A673 (cell line): ENCODE measurements around the gene ANKRD37. TPM values are rescaled to one million over a fixed set of nuclear protein-coding genes. Genes with fewer than 3 reads are reported as not detected.
"Not testable (repeated sequence)": the region's sequence is repeated elsewhere in the genome, so short reads cannot be mapped to it uniquely, and the experiment has no call there.

ENCODE experiments used
- BruUV-seq: library from RNA; stranded (reverse); fragments of 400-500 nt; replicated peaks from 2 replicates; lab custom pipeline; 2021; lab: Mats Ljungman, UMichigan
- CTCF ChIA-PET: fragments of 300-600 bp; sonication (Branson Sonifier 250); formaldehyde crosslinking; loops from one replicate; lab custom pipeline; 2022; ENCODE audit warnings: antibody characterized with exemption; lab: Charles Lee
- POLR2A ChIA-PET: fragments of 300-600 bp; sonication (Branson Sonifier 250); formaldehyde crosslinking; loops from one replicate; lab custom pipeline; 2022; ENCODE audit warnings: antibody characterized with exemption; ENCODE audit not compliant: low non-redundant PET; lab: Charles Lee
- DNase-seq: peaks from one replicate; pipeline ENCODE4 v3.0.0-alpha.2; 2015; ENCODE audit warnings: low spot score
- H3K27ac ChIP-seq: fragments of 200-600 bp; sonication (generic); 2 replicates; pipeline ENCODE4 v1.5.1; 2016; ENCODE audit warnings: mixed run types, low read depth, mild to moderate bottlenecking, mixed read lengths, antibody characterized with exemption, low read length; ENCODE audit not compliant: poor library complexity, severe bottlenecking
- H3K27me3 ChIP-seq: fragments of 200-600 bp; sonication (generic); replicated peaks from 2 replicates; pipeline ENCODE4 v1.6.1; 2017; ENCODE audit warnings: mixed run types, low read depth, mild to moderate bottlenecking, mixed read lengths, antibody characterized with exemption, low read length; ENCODE audit not compliant: insufficient read depth, poor library complexity
- H3K36me3 ChIP-seq: fragments of 200-600 bp; sonication (generic); 2 replicates; pipeline ENCODE4 v1.6.1; 2016; ENCODE audit warnings: mixed run types, mild to moderate bottlenecking, mixed read lengths, antibody characterized with exemption, low read length; ENCODE audit not compliant: insufficient read depth, poor library complexity, severe bottlenecking
- H3K4me1 ChIP-seq: fragments of 200-600 bp; sonication (generic); 2 replicates; pipeline ENCODE4 v1.6.1; 2017; ENCODE audit warnings: mixed run types, mild to moderate bottlenecking, mixed read lengths, antibody characterized with exemption, low read length; ENCODE audit not compliant: insufficient read depth, poor library complexity, severe bottlenecking
- H3K4me3 ChIP-seq: fragments of 200-600 bp; sonication (generic); 2 replicates; pipeline ENCODE4 v1.5.1; 2016; ENCODE audit warnings: low read depth, mixed run types, mild to moderate bottlenecking, mixed read lengths, low read length; ENCODE audit not compliant: poor library complexity, severe bottlenecking
- H3K9me3 ChIP-seq: fragments of 200-600 bp; sonication (generic); 2 replicates; pipeline ENCODE4 v1.6.1; 2016; ENCODE audit warnings: mixed run types, low read depth, mild to moderate bottlenecking, mixed read lengths, antibody characterized with exemption, low read length; ENCODE audit not compliant: poor library complexity, severe bottlenecking
- CTCF ChIP-seq: fragments of 300-800, 200-600 bp; sonication (generic); conservative IDR thresholded peaks from 2 replicates; pipeline ENCODE4 v1.5.1; 2017; ENCODE audit warnings: low read depth, mild to moderate bottlenecking, antibody characterized with exemption, low read length, moderate library complexity, mixed read lengths
- EZH2 ChIP-seq: fragments of 200-600 bp; sonication (generic); IDR thresholded peaks from 2 replicates; pipeline ENCODE4 v1.6.1; 2017; ENCODE audit warnings: borderline replicate concordance, low read depth, mild to moderate bottlenecking, mixed read lengths, antibody characterized with exemption, low read length; ENCODE audit not compliant: poor library complexity, severe bottlenecking
- intact Hi-C: fragments of 100-400 bp; cut with micrococcal nuclease; formaldehyde crosslinking; loops from one replicate; pipeline ENCODE4 v1.10.0; 2022; ENCODE audit not compliant: unreplicated experiment
- total RNA-seq: library from RNA; stranded (reverse); gene quantifications from 2 replicates; pipeline ENCODE4 v1.2.3, GENCODE V29; 2021

Gene ANKRD37
- total RNA-seq, 1 experiment from 2014 or later, result not detected

- Histone ChIP-seq H3K9me3 (no peaks in the 10 kb centered on the region), H3K27ac (no peak overlapping the region), H3K4me1 (no peaks in the 10 kb centered on the region), H3K27me3 (no peaks in the 10 kb centered on the region), H3K4me3 (no peak overlapping the region), H3K36me3 (no peaks in the 10 kb centered on the region)
- POLR2A ChIA-PET, result no interaction called here
- TF ChIP-seq EZH2 (no peak), CTCF (no peak)
- CTCF ChIA-PET, result no interaction called here
- intact Hi-C loops, result no loop called here
- no peak for DNase-seq
- BruUV-seq, result no TSS peak
Measured at GRCh38 chr4:185359767-185360446, 36.7 kb upstream of the ANKRD37 start.

- BruUV-seq, result no TSS peak
- TF ChIP-seq CTCF, result no peak
- POLR2A ChIA-PET, result interaction anchor here (0.6 kb wide), 1 partner anchor 19 kb away, joined by 5 read pairs; no protein-coding TSS in a partner anchor
- Histone ChIP-seq H3K4me3 (no peak overlapping the region), H3K4me1 (no peaks in the 10 kb centered on the region), H3K27me3 (no peaks in the 10 kb centered on the region), H3K36me3 (no peaks in the 10 kb centered on the region), H3K27ac (no peak overlapping the region), H3K9me3 (no peaks in the 10 kb centered on the region)
- intact Hi-C loops, result no loop called here
- CTCF ChIA-PET, result no interaction called here
- DNase-seq, result no peak
Measured at GRCh38 chr4:185361872-185362271, 34.8 kb upstream of the ANKRD37 start.

GRCh38 chr4:185362570-185362969, 34.1 kb upstream of the ANKRD37 start:
- intact Hi-C loops, CTCF ChIA-PET, H3K36me3 ChIP-seq, POLR2A ChIA-PET, H3K9me3 ChIP-seq, BruUV-seq, H3K27ac ChIP-seq, DNase-seq, H3K4me1 ChIP-seq, H3K27me3 ChIP-seq, H3K4me3 ChIP-seq: not testable (repeated sequence)

GRCh38 chr4:185363251-185363650, 33.4 kb upstream of the ANKRD37 start:
- CTCF ChIA-PET, result no interaction called here
- POLR2A ChIA-PET, result no interaction called here
- TF ChIP-seq CTCF, result no peak
- TF ChIP-seq EZH2, result no peak

More at GRCh38 chr4:185363251-185363650, 33.4 kb upstream of the ANKRD37 start:
- Histone ChIP-seq H3K27ac (no peak overlapping the region), H3K36me3 (no peaks in the 10 kb centered on the region), H3K4me3 (no peak overlapping the region), H3K27me3 (no peaks in the 10 kb centered on the region), H3K9me3 (no peaks in the 10 kb centered on the region), H3K4me1 (no peaks in the 10 kb centered on the region)
- DNase-seq, result no peak
- no TSS peak for BruUV-seq
- intact Hi-C loops, result no loop called here
